AG09319 (cell line): ENCODE results near the gene DRC1.

ENCODE experiments used
- DNase-seq: peaks from one replicate; pipeline ENCODE4 v3.0.0-alpha.2; 2010; ENCODE audit warnings: low read depth; ENCODE audit errors: extremely low read depth
- CTCF ChIP-seq: IDR thresholded peaks from 2 replicates; pipeline ENCODE4 v1.5.1; 2011; ENCODE audit warnings: low read depth, mild to moderate bottlenecking, inconsistent platforms, low read length, moderate library complexity

DRC1 gene

GRCh38 chr2:26469092-26469710 lies 67.5 kb downstream of the DRC1 start:
- no peak for DNase-seq
- peak; percentile 44 for TF ChIP-seq CTCF

- no peak for TF ChIP-seq CTCF
- no peak for DNase-seq
These were observed 68.2 kb downstream of the DRC1 start for GRCh38 chr2:26469955-26470354.

- TF ChIP-seq CTCF: no peak
- no peak for DNase-seq
These were observed 69.0 kb downstream of the DRC1 start for GRCh38 chr2:26470601-26471260.

- DNase-seq: no peak
- no peak for TF ChIP-seq CTCF
These were observed 69.6 kb downstream of the DRC1 start for GRCh38 chr2:26471289-26471688.

- DNase-seq: no peak
- no peak for TF ChIP-seq CTCF
These were observed 70.3 kb downstream of the DRC1 start for GRCh38 chr2:26471766-26472706.

GRCh38 chr2:26472821-26473655 lies 71.3 kb downstream of the DRC1 start:
- TF ChIP-seq CTCF: no peak
- DNase-seq: no peak
